HG02642 (cell line): Measurements from ENCODE around the gene PLD2.
A peak's percentile ranks its signal among the peaks of the same experiment; 100 is the strongest.

ENCODE experiments used
- ATAC-seq: cut with Tn5 transposase; IDR thresholded peaks from one replicate; pipeline ENCODE4 v1.9.1; 2021; ENCODE audit warnings: mild to moderate bottlenecking; ENCODE audit not compliant: unreplicated experiment, poor library complexity

The PLD2 gene

DNA sequence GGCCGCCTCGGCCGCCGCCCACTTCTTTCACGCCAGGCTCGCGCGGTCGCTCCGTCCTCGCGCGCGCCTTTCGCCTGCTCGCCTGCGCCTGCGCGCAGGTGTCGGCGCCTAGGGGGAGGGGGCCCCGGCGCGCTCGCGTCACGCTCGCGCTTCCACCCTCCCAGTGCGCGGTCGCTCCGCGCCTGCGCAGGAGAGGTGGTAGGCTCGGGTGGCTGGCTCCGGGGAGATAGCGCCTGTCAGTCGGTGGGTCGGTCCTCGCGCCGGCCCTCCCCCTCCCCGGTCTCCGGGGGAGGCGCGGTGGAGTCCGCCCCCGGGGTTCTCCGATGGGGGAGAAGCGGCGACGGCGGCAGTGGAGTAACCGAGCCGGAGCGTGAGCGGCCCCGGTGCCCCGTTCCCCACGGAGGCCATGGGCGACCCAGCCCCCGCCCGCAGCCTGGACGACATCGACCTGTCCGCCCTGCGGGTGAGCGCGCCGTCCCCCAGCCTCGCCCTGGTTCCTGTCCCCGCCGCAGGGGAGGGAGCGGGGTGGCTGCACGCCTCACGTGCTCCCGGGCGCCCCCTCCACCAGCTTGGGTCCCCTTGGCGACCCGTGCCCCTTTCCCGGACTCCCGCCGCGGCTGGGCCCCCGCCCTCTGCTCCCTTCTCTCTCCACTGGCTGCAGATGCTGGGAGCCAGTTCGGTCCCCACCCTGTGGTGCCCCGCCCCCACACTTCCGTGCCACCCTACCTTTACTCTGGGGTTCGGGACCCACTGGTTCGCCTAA, 26.4 kb downstream of the PLD2 start, which contains the start of gene MINK1:
Gene MINK1 (plus strand): TSS at position 163 of the 763 bp plus-strand sequence. CDS start 244 bp downstream, at position 407.
- ATAC-seq: peak; percentile 92

DNA sequence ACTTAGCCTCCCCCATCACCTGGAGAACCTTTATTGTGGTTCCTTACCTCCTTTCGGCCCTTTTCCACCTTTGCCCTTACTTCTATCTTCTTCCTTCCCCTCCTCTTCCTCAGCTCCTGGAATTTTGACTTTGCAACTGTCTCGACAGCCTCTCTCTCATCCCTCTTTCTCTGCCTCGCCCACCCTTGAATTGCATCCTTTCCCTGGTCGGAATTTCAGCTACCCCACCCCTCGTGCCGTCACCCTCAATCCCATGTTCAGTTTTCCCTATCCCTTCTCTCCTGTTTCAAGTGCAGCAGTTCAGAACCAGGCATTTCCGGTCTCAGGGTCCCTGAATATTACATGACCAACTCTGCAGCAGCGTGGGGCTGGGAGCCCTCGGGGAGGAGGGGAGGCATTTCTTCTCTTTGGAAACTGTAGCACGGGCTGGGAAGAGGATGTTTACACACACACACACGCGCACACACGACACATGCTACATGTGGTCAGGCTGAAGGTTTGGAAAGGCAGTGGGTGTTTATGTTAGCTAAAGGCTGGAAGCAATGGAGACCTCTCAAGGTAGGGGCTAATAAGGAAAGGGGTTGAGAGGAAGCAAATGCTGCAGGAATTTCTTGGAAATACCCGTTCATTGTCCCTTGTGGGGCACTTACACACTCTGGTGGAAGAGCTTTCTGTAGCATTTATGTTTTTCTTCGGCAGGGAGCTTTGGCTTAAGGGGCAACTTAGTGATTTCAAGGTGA, 27.2 kb downstream of the PLD2 start:
- no peak for ATAC-seq

DNA sequence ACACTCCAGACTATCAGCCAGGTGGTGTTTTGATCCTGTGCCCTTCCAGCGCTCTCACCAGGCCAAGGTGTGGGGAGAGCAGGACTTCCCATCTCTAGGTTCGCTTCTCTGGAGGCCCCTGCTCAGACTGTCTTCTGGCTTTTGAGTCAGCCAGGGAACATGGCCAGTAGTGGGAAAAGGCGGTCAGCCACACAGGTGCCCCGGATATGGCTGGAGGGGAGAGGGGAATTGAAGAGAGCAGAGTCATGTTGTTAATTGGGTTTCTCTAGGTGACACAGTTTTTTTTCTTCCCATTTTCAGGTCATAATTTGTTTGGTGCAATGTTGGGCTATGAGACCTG, 27.7 kb downstream of the PLD2 start:
- no peak for ATAC-seq

DNA sequence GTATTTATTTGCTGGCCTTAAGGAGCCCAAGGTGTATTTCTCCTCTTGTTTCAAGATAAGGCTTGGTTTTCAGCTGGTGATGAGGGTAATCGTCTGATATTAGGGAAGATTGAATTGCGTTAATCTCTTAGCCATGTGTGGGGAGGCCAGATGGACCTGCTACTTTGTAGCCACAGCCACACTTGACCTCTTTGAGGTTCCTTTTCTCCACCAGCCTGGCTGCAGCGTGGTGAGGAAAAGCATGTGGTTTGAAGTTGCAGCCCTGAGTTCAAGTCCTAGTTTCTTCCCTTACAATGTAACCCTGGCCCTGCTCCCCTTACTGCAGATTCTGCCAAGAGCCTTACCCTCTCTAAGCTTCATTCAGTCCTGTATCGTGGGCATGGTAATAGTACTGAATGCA, 29.3 kb downstream of the PLD2 start:
- no peak for ATAC-seq

DNA sequence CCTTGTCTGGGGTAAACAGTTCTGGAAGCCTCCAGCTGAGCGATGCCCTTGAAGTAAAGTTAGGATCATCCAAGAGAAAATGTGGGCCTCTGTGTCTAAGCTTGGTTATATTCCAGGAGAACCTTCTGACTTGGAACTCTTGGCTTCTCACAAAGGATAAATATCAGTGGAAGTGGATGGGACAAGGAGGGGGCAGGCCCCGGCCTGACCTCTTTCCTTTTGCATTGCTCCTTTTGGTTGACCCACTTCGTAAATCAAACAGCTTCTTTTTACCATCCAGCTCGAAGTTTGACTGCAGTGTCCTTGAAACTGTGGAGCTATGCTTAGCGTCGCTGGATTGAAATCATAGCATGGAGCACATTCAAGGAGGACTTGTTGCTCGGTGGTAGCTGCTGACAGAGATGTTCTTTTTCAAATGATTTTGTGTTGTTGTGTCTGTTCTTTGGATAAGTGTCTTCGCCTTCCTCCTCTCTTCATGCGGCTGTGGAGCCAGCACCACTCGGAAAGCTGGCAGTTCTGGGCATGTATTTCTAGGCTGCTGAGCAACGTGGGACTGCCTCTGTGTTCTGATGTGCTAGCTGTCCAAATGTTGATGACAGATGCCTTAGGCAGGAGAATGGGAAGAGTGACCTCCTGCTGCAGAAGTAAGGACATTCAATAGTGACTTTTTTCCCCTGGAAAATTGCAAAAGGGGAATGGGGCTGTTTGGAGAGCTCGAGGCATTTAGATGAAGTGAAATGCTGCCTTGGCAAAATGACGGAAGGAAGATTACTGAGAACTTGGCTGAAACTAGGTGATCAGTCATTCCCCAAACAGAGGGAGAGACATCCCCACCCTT, 30.7 kb downstream of the PLD2 start:
- no peak for ATAC-seq

DNA sequence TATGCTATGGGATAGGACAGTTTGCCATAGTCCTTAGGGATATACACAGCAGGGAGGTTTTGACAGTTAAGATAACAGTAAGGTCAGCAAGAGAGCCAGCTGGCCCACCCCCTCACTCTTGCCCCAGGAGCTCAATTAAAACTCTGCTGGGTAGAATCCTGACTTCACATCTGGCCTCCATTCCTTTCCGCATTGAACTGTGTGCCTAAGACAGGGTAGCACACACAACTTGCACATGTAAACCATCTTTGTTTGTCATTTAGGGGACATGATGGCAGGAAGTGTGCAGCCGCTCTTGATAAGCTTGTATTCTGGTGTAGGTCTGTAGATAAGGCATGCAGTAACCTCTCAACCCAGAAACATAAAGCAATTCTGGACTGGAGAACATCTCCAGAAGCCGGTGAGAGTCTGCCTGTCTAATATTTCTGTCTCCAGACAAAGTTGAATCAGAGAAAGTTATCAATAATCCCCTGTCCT, 31.4 kb downstream of the PLD2 start:
- ATAC-seq: no peak

DNA sequence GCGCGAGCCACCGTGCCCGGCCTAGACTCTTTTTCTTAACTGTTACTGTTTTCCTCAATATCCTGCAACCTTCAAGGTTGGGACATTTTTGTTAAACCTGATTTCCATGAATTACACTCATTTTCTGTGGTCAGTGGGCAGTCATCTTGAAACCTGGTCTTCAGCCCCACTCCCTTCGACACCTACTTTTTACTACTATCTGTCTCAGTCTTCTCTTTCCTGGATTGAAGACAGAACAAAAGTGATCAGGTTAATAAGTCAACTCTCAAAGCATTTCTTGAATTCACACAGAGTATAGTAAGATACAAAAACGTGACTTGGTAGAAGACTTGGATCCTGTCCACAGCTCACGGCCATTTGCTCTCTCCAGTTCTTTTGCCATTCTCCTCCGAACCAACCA, 32.3 kb downstream of the PLD2 start:
- ATAC-seq: no peak

DNA sequence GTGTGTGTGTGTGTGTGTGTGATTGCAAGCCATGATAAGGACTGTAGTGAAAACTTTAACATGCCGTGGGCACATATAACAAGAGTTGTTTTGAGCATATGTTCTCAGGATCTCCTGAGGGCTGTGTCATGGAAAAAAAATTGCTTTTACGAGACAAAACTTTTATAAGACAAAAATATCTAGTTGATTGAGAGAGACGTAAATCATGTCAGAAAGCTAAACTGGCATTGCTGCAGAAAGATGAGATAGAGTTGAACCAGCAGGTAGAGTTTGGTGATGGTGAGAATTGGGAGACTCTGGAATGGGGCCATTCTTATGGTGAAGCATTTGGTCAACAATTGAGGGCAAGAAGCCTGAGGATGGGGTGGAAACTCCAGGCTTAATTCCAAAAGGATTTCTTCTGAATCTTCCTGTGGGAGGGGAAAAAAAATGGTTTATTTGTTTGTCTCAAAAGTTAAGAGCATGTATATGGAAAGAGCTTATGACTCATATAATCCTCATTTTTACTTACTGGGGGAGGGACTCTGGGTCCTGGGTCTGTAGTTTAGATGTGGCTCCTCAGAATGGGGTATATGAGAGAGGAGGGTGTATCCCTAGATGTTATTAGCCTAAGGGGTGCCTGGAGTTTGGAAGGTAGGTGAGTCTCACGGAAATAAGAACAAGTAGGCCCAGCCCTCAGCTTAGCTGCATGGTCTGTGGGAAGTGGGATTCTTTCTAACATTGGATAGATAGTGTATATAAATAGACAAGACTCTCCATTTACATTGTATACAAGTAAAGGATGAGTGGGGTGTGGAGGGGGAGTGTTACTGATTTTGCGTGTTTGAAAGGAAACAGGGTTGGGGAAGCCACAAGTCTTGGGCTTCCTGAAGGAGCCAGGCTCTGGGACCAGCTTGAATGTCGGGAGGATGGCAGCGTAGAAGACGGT, 33.3 kb downstream of the PLD2 start:
- ATAC-seq: no peak

DNA sequence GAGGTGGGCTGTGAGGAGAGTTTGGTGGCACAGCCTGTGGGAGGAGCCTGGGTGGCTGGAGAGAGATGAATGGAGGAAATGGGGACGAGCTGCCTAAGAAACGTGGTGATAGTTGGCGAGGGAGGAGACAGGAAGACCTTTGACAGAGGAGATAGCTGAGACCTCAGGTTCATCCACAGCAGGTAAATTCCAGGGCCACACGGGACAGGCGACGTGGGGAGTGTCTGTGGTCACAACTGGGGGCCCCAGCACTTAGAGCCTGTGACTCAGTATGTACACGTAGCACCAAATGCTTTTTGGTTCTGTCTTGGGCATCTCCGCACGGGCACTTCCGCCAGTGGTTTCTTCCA, 33.9 kb downstream of the PLD2 start:
- no peak for ATAC-seq

DNA sequence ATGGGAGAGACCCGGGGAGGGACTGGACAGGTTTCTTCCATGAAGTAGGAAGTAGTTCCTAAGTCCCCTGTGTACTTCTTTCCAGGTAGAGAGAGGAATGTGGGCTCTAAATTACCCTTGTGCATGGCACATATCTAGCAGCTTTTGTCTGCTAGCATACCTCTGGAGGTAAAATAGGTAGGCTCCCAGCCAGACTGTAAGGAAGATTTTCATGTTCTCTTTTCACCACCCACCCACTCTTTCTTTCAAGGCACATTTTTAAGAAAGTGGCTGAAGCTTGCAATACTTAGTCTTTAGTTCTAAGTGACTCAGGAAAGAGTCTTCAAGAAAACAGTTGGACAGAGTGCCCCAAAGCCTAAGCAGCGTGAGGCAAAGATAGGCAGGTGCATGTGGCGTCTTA, 35.4 kb downstream of the PLD2 start:
- no peak for ATAC-seq

DNA sequence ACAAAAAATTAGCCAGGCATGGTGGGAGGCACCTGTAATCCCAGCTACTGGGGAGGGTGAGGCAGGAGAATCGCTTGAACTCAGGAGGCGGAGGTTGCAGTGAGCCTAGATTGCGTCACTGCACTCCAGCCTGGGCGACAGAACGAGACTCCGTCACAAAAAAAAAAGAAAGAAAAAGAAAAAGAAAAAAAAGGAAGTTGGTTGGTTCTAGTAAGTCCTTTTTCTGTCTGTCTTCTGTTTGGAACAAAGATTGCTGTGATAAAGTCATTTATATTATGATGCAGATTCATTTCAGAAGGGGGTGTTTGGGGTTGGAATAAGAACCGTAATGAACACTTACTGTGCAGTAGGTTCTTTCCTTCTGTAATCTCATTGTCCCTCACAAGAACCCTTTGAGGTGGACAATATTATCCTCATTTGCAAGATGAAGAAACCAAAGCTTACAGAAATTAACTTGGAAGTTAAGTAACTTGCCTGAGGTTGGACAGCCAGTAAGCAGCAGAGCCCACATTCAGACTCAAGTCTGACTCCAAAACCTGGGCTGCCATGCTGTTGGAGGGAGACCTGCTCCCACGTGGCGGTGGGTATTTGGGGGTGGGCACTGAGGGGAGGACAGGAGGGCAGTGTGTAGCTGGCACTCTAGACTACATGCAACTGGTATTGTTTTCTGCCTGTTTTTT, 36.5 kb downstream of the PLD2 start:
- no peak for ATAC-seq

DNA sequence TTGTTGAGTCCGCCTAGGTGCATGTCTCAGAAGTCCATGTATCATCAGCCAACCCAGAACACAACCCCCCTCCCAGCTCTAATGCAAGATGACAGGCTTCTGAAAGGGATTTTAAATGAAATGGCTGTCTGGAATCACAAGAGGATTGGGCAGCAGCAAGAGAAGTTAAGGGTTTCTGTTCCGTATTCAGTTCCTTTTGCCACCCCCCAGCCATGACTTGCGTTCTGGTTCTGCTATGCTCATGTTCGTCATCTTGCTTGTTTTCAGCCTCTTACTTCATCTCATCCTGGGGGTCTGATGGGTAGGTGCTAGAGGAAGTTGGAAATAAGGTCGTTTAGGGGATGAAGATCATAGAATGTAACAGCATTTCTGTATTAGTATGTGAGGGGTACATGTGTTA, 38.2 kb downstream of the PLD2 start:
- ATAC-seq: no peak

DNA sequence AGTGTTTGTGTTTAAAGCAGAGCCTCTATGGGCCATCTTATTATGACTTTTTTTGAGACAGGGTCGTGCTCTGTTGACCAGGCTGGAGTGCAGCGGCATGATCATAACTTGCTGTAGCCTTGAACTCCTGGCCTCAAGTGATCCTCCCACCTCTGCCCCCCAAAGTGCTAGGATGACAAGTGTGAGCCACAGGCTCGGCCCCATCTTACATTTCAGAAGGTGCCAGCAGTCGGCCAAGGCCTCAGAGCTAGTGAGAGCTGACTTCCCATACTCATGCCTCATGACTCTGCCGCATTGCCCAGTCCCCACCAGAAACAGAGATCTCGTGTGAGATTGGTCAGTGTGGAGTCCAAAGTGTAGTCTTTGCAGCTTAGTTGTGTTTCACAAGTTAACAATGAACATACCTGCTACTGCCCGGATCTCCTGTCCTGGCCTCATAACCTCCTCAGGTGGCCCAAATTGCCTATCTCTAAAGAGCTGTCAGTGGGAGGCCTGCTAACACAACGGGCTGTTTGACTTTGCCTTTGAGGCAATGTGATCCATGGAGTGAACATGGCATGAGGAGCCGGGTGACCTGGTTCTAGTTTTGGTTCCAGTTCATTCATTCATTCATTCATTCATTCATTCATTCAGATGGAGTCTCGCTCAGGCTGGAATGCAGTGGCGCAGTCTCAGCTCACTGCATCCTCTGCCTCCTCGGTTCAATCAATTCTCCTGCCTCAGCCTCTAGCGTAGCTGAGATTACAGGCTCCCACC, 39.9 kb downstream of the PLD2 start:
- ATAC-seq: no peak

DNA sequence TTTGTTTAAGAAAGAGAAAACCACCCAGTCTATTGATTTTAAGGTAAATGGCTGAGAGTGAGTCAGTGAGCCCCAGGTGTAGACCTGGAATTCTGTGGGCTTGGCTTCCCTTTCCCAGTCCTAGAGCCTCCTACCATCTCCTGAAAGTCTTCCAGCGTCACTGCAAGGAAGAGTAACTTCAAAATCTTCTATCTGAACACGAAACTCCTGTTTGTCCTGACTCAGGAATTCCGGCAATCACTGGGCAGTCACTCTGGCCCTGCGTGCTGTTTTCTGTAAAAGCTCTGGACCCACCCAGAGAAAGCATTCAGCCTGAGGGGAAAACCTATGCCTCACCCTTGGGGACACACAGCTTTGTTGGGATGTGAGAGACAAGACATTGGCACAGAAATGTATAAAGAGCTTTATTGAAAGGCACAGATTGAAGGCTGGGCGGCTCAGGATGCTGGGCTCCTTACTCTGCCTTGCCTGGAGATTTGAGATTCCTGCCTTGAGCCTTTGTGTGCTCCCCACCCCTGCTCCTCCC, 42.1 kb downstream of the PLD2 start:
- ATAC-seq: no peak

DNA sequence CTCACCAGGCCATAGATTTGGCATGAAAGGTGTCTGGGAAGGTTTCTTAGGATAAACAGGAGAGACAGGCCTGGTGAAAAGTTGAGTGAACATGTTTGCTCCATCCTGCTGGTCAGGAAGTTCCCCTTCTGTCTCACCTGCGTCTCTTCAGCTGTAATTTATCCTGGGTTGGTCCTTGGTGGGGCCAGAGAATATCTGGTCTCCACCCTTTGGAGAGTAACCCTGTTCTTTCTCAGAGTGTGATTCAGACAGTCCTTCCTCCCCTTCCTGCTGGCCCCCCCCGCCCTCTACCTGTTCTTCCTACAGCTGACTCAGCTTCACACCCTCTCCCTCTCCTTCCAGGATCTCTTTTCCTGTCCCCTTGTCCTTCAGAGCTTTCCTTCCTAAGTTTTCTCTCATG, 43.3 kb downstream of the PLD2 start:
- ATAC-seq: no peak

DNA sequence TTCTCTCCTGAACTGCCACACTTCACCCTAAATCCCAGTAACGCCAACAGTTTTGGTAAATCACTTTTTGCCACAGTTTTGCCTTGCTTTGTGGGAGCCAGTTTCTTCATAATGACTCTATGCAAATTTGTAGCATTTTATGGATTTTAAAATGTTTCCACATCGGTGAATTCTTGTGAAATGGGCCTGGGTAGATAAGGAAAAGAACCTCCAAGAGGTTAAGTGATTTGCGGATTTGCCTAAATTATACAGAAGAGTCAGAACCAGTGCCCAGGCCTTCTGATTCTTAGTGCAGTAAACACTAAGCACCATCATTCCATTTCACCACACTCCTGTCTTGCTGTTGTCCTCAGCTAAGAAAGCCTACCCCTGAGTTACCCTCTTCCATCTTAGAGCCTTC, 44.1 kb downstream of the PLD2 start:
- no peak for ATAC-seq

DNA sequence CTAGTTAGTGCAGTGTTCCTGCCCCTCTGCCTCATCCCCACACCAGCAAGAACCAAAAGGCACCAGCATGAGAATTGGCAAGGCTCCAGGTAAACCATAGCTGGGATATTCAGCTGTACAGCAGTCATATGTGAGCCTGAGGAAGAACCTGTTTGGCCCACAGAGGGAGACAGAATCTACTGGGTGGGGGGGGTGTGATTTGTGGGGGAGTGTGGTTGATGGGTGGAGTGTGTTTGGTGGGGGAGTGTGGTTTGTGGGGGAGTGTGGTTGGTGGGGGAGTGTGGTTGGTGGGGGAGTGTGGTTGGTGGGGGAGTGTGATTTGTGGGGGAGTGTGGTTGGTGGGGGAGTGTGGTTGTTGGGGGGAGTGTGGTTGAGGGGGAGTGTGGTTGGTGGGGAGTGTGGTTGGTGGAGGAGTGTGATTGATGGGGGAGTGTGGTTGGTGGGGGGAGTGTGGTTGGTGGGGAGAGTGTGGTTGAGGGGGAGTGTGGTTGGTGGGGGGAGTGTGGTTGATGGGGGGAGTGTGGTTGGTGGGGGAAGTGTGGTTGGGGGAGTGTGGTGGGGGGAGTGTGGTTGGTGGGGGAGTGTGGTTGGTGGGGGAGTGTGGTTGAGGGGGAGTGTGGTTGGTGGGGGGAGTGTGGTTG, 45.7 kb downstream of the PLD2 start:
- ATAC-seq: no peak

DNA sequence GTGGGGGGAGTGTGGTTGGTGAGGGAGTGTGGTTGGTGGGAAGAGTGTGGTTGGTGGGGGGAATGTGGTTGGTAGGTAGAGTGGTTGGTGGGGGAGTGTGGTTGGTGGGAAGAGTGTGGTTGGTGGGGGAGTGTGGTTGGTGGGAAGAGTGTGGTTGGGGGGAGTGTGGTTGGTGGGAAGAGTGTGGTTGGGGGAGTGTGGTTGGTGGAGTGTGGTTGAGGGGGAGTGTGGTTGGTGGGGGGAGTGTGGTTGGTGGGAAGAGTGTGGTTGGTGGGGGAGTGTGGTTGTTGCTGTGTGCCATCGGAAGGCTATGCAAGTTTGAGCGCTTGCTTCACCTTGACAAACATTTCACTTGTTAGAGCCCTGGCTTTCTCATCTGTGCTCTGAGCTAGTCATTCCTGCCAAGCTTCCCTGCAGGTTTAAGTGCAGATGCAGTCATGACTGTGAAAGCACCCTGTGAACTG, 46.3 kb downstream of the PLD2 start:
- no peak for ATAC-seq
